Measurements from ENCODE around the gene ST6GALNAC3.
"Not testable (repeated sequence)": the region's sequence is repeated elsewhere in the genome, so short reads cannot be mapped to it uniquely, and the experiment has no call there.

The ST6GALNAC3 gene

DNA sequence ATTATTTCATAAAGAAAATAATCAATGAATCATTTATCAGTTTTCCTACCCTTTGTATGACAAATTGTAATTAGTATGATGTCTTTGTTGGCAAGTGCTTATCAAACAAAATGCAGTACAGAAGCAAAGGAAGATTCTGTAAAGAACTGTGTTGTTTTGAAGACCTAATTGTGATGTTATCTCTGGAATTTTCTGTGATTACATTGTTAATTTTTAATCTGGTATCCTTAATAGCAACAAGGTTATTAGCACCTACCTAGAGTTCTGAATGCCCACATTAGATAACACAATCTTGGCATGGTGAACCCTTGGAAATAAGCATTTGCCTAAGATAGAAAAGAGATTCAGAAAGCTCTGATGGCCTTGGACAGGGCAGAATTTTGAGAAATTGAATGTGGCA is 518.6 kb downstream of the ST6GALNAC3 start:
- DNase-seq = no peak

DNA sequence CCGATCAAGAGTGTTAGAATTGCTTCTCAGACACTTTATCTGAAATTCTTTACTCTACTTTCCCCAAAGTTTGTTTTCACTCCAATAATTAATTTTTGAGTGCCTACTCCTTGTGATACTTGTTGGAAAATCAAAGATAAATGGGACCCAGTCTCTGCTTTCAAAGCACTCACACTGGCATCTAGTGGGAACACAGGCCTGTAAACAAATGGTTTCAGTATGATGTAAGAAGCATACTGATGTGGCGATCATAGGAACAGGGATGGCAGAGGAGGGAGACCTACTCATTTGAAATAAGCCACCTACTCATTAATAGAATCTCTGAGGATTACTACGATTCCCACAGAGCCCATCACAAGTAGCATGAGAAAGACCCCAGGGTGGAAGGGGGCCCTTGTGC is 519.1 kb downstream of the ST6GALNAC3 start:
- DNase-seq = no peak

DNA sequence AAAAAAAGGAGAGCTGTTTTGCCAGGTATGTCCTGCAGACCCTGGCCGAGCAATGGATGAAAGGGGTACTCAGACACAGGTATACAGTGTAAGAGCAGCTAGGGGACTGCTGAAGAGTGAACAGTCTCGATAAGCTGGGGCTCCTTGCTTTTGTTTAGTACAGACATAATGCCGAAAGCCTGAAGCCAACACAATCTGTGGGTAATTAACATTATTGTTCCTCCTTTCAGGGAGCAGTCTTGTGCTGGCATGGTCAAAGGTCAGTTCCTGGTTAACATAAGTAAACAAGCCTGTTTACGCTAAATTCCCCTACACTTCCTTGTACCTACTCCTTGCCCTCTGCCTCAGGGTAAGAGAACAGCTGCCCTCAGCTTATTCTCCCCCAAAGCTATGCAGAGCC is 520.5 kb downstream of the ST6GALNAC3 start:
- no peak for DNase-seq

DNA sequence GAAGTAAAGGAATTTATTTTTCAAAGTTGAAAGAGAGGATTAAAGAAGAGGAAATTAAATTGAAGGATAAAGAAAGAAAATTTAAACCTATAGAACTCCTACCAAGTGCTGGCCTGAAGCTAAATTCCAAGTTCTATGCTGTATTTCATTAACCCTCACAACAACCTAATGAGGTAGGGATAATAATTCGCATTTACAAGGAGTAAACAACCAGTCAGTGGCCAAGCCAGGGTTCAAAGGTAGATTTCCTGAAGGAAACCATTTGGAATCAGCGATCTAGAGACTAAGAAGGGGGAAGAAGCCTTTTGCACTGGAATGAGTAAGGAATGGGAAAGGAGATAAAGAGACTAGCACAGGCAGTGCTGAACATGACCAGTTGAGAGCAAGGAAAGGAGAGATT is 526.9 kb downstream of the ST6GALNAC3 start:
- no peak for DNase-seq

DNA sequence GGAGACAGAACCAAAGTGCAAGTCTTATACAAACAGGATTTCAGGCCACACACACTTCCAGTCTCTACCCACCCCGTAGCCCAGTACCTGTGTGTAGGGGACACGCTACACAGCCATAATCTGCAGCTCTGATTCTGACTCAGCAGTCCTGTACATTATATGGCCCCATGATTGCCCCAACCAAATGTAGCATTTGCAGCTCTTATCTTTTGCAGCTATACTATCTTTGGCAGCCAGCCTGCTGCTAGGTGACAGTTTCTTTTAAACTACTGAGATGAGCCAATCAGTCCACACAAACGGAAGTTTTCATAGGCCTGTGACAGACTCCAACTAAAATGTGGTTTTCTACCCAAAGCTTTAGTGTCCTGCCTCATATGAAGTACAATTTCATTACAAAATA is 533.2 kb downstream of the ST6GALNAC3 start:
- DNase-seq = no peak

DNA sequence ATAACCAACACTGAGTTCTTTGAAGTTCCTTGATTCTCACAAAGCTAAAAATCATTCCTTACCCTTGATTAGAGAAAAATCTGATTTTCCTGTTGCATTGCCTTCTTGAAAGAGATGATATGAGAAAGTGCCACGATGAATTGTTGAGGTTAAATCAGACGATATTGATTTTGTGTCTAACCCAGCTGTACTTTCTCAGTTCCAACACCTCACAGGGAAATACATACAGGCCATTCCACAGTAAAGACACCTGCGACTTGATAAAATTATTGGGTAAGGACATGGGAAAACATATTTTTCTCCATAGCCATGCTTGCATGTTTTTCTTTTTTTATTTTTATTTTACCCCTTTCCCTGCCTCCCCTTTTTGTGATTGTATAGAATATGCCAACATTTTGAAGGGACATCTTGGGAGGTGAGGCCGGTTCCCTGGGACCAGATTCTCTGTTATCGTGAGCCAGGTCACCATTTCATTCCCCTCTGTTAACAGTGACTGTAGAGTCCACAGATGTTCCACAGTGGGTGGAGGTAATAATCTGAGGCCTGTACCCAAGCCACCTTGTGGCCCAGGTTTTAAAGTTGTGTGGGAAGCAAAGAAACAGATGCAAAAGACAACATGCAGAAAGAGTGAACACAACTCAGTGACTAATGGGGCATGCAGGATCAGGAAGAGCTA is 537.4 kb downstream of the ST6GALNAC3 start:
- no peak for DNase-seq

DNA sequence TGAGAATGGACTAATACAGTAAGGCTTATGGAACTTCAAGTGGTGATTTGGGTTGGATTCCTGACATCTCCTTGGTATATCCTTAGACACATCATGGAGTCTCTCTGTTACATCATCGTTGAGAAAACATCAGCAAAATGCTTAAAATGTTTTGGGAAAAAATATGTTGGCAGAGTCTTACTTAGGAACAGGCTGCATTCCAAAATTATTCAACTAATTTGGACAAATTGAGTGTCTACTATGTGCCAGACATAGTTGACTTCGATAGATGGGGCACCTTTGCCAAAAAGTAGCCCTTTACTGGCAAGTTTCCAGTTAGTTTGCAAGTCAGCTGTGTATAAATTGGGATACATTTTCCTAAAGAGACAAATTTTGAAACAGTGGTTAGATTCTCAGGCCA is 539.3 kb downstream of the ST6GALNAC3 start:
- no peak for DNase-seq

DNA sequence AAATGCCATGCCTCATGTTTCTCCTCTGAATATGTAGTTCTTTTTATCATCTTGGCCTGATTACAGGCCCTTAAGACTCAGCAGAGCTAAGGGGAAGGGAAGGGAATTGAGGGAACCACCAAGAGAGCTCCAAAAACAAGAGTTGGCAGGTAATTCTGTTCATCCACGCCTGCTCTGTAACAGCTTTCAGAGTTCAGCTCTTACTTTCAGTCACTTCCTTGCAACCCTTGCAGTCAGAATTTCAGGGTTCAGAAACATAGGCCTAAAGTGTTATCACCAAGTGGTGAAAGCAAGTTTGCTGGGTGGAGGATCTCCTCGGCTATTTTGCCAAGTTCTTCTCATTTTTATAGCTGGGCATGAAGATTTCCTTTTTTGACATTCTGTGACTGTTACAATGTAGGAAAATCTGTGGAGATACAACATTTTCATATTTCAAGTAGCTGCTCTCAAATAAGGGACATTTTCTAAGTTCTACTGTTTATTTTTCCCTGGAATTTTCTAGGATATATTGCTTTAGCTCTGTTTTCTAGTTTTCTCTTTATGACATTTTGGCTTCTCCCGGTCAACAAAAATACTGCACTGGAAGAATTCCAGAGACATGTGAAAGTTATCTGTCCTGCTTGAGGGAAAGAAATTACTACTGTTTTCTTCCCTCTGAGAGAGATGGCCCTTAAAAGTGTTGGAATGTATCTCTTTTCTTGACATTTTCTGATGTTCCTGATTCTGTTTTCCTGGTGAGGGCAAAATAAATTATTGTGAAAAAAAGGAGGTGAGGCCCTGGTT is 540.9 kb downstream of the ST6GALNAC3 start:
- no peak for DNase-seq

DNA sequence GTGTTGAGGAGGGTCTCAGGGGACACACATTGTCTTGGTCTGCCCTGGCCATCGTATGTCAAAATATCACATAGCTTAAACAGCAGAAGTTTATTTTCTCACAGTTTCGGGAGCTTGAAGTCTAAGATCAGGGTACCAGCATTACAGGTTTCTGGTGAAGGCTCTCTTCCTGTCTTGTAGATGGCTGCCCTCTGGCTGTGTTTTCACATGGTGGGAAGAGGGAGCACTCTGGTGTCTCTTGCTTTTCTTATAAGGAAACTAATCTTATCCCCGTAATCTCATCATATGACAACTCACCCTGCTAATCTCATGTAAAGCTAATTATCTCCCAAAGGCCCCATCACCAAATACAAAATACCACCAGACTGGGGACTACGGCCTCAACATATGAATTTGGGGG is 545.8 kb downstream of the ST6GALNAC3 start:
- DNase-seq = no peak

DNA sequence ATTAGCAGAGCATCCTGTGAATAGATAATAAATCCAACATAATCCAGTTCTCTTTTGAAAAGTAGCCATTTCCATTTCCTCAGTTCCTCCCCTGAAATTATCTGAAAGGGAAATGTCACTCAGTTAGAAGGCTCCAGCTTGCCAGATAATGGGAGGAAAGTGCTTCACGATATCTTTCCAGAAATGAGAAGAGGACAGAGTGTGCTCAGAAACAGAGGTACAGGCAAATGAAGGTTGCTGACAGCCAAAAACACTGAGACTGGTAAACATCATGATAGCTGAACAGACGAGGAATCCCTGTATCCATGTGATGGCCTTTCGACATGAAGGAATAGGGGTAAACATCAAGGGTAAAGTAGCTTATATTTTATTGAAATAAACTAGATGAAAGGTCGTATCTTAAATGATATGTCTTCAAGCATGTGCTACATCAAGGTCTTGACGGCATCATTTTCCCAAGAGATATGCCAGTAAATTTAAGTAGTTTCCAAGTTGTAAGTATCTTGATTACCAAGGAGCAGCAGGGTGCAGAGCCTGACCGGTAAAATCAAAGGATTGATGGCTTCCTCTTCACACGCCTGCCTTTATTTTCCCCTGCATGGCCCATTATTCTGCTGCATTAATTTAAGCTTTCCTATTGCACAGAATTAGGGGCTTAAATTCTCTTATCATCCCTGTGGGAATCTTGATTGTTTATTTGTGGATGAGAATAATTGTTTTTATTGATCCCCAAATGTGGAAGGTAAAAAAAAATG is 548.4 kb downstream of the ST6GALNAC3 start:
- DNase-seq = no peak

DNA sequence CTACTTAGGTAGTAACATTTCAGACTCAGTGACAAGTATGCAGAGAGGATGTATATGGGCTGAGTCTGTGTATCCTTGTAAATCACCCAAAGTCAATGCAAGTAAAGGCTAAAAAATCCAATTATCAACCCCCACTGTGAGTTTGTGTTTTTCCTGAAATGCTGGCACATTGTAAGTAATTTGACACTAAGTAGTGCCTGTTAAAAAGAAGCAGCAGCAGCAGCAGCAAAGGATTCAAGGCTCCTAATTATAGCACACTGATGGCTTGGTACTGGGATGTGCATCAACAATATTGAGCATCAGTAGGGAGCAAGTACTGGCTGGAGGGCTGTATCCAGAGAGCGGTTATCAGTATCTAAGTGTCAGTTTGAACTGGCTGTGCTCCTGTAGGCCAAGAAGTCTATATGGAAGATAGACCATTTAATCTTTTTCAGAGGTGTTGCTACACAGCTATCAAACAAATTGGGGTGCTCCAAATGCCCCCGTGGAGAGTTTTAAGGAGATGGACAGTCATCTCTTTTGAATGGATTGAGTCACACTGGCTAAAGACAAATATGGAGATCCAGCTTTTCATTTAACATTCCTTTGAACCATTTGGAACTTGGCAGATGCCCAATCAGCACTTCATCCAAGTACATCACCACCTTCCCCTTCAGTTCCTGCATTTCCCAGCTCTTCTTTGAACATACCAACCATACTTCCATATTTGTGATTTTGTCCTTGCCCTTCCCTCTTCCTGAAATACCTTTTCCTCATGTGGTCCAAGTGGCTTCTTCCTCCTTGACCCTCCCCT is 551.5 kb downstream of the ST6GALNAC3 start:
- no peak for DNase-seq

DNA sequence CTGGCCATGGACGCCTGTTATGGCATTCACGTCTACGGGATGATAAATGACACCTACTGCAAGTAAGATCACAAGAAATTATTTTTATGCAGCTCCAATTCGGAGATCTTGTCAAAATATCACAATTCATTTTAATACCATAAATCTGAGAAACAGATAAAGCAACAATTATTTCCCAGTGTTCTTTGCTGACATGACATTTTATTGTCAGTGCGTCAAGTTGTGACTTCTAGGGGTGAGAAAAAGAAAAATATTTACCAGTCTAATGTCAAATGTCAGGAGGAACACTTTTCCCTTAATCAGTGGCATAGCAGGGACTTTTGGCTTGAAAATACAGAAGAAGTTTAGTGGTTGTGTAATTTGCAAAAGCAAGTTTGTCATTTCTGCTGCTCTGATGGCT is 553.0 kb downstream of the ST6GALNAC3 start:
- DNase-seq = no peak

DNA sequence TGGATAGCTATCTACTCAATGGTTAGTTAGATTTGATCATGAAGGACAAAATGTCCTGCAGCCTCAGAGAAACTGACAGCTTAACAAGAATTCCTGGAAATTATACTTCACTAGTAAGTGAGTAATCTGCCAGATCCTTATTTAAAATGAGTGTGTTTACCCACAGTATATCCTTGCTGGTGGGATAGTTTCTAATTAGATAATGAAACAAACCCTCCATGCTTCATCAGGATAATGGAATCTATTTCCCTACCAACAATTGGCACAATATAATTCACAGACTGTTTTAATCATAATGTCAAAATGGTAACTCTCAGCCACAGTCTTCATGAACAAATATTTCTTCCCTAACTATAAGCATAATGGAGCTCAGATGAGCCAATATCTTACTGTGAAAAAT is 553.4 kb downstream of the ST6GALNAC3 start:
- no peak for DNase-seq

DNA sequence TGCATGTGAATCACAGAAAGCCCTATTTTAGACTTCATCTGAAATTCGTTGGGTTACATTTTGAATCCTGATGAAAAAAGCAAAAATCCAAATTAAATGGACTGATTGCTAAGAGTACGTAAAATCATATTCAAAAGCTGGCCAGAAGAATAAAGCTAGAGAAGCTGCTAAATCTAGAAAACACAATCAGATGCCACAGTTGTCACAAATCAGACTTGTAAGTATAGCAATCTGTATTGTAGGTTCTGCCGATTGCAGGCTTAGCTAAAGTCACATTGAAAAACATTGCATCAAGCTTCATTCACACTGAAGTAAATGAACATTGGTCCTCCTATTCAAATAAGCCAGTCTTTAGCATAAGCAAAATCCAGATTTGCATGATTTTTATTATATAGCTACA is 557.6 kb downstream of the ST6GALNAC3 start:
- DNase-seq = no peak

DNA sequence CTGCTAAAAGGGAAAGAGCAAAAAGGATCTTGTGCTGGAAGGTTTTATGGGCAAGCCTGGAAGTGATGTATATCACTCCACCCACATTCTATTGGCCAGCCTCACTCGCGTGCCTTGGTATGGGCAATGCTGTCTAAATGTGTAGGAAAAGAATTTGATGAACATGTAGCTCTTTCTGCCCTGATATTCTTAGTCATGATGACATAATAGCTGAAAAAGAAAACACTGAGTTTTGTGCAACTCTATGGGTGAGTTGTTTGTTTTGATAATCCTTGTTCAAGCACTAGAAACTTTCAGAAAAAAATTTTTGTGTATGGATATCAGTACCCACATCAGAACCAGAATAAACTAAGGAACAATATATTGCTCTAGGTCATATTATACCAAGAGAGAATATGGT is 561.2 kb downstream of the ST6GALNAC3 start:
- DNase-seq = no peak

DNA sequence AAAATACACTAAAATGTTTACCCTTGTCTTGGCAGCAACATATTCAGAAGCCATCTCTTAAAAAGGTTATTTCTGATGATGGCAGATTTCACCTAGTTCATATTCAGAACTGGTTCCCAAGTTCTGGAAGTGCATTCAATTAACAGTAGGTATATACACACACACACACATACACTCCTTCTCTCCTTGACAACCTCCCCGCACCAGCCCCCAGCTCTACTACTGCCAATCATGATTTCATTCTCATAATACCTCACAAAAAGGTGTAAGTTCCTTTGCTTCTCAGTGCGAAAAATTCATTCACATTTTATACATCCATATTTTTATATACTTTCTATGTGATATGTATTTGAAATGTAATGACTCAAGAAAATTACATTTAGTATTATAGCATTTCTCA is 564.6 kb downstream of the ST6GALNAC3 start:
- no peak for DNase-seq

DNA sequence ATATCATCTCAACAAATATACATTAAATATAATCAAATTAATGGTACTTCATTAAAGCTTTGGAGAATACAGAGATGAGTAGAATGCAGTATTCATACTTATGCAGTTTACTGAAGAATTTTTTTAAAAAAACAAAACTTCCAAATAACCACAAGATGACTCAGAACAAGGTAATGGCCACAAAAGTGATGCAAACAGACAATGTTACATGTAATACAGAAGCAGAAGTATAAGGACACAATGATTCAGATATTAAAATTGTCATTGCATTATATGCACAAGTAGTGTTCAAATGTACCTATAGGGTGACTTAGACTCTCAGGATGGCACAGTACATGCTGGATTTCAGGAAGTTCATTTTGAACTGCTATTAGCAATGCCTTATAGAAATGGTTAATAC is 565.5 kb downstream of the ST6GALNAC3 start:
- peak in 1 of 3 donors; percentile 1 for DNase-seq

DNA sequence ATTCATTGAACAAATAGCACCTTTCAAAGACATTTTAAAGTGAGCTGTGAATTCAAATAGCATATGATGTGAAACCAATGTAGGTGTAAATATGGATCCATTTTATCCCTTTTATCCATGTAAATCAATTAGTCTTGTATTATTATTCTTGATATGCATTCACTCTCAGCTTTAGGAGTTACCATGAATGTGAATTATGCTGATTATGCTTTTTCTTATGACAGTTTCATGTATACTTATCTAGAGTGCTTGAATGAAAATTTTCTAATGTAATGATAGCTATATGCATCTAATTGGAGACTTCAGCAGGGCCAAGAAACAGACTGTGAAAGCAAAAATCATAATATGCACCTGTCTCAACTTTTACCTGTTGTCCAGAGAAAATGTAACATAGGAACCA is 566.2 kb downstream of the ST6GALNAC3 start:
- no peak for DNase-seq

DNA sequence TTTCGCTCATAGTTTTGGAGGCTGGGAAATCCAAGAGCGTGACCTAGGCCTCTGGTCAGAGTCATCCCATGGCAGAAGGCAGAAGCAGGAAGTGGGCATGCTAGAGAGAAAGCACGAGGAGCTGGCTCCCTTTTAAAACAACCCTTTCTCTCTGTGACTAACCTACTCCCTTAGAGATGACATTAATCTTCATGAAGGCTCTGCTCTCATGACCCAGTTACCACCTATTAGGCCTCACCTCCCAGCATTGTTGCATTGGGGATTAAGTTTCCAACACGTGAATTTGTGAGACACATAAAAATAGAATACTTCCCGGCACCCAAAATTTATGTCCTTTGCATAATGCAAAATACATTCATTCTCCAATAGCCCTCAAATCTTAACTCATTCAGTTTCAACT is 569.6 kb downstream of the ST6GALNAC3 start:
- no peak for DNase-seq

DNA sequence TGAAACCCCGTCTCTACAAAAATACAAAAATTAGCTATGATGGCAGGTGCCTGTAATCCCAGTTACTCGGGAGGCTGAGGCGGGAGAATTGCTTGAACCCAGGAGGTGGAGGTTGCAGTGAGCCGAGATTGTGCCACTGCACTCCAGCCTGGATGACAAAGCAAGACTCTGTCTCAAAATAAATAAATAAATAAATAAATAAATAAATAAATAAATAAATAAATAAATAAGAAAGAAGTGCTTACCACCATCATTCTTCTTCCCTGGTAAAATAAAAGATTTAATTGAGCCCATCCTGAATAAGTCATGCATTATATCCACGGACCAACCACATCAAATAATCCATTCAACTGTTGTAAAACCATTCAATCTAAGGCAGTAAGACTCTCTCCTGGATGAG is 578.3 kb downstream of the ST6GALNAC3 start:
- DNase-seq = not testable (repeated sequence)

DNA sequence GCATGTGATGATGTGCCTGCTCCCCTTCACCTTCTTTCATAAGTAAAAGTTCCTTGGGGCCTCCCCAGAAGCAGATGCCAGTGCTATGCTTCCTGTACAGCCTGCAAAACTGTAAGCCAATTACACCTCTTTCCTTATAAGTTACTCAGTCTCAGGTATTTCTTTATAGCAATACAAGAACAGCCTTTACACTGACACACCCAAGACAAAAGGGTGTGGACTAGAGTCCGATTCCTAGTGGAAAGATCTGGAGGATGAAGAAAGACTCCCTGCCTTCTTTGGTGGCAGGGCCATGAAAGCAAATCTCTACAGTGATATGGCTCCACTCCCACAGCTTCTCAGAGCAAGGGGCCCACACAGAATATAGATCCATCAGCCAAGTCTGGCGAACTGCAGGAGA is 583.1 kb downstream of the ST6GALNAC3 start:
- DNase-seq = no peak

DNA sequence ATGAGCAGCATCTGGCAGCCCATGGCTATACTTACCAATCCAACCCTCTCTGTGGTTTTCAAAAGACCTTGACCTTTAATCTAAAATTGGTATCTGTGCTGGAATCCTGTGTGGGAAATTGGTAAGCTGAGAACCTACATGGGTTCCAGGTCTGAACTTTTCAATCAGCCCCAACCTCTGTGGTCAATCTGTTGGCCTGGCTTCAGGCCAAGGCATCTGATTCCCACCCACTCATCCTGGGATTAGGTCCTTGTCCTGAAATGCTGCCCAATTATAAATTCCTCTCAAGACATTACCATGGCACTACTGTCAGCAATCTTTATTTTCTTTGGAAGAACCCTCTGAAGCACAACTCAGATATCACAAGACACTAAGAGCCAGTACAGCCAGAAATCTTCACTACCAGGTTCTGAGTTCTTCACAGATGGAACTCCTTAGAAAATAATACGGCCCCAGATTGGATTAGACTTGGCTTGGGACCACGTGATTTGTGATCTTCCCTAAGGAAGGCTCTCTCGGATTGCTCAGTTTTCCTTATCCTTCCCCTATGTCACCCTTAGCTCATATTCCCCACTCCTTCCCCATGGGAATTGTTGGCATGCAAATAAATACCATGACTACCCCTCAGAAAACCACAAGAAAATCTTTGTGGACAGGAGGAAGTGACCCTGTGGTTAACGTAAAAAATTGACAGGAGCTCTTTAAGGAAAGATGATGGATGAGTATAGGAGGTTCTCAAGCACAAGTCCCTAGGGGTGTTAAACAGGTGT is 584.8 kb downstream of the ST6GALNAC3 start:
- no peak for DNase-seq
